Right lobe of liver (tissue), 6 donors: ENCODE data around the gene USP6NL. TPM values are rescaled to one million over a fixed set of nuclear protein-coding genes. Genes with fewer than 3 reads are reported as not detected.

ENCODE experiments used
- ATAC-seq, 4 donors: fragments of 200-7000 bp; cut with Tn5 transposase; one replicate each; pipeline ENCODE4 v1.9.1; 2020; ENCODE audit warnings: mild to moderate bottlenecking in 4 of 4, moderate library complexity in 4 of 4
- DNase-seq, 3 donors: peaks; one replicate each; pipeline ENCODE4 v3.0.0-alpha.2; 2020
- H3K27ac ChIP-seq, 3 donors: fragments of 200-600 bp; one replicate each; pipeline ENCODE4 v1.8.0; 2022
- H3K27me3 ChIP-seq, 2 donors: fragments of 200-600 bp; one replicate each; pipeline ENCODE4 v1.8.0; 2022
- H3K36me3 ChIP-seq, 4 donors: fragments of 200-600 bp; sonication (generic) in 1 of 4; one replicate each; pipeline versions ENCODE4 v1.5.1 to v1.8.0; 2017 to 2022; ENCODE audit warnings: control low read depth in 1 of 4
- H3K4me1 ChIP-seq, 4 donors: fragments of 200-600 bp; sonication (generic) in 1 of 4; one replicate each; pipeline versions ENCODE4 v1.5.1 to v1.8.0; 2017 to 2022; ENCODE audit warnings: control low read depth in 1 of 4
- H3K4me3 ChIP-seq, 3 donors: fragments of 200-600 bp; one replicate each; pipeline ENCODE4 v1.8.0; 2022
- H3K9me3 ChIP-seq, 4 donors: fragments of 200-600 bp; sonication (generic) in 1 of 4; one replicate each; pipeline versions ENCODE4 v1.5.1 to v1.8.0; 2017 to 2022; ENCODE audit warnings: control low read depth in 1 of 4
- POLR2A ChIP-seq: fragments of 450-650 bp; IDR thresholded peaks from one replicate; pipeline ENCODE4 v1.6.1; 2017; ENCODE audit warnings: antibody characterized with exemption, mild to moderate bottlenecking
- WGBS: methylation state at CpG from one replicate; pipeline ENCODE4 v1.1.6; 2018; ENCODE audit warnings: low coverage, low lambda C conversion rate; ENCODE audit not compliant: insufficient coverage; ENCODE audit errors: missing lambda C conversion rate; 5-methylcytosine and 5-hydroxymethylcytosine counted together
- intact Hi-C, 2 donors: fragments of 100-400 bp; cut with DNase I; formaldehyde crosslinking; loops; one replicate each; pipeline versions ENCODE4 v1.11.2 to v1.14.1; 2022
- total RNA-seq, 6 experiments: library from RNA; depleted of rRNA in 2 of 6; stranded (reverse); fragments of >200 nt in 2 of 6; fragmentation: NEBNext Ultra II Directional in 3 of 6; extraction: Animal tissue kit (Norgen Biotek cat#: 25700) in 3 of 6; gene quantifications; one replicate each; pipeline versions ENCODE4 v1.1.0 to v1.2.4, GENCODE V29; 2016 to 2023
- TF ChIP-seq, protein P1 (sequence below), 4 donors: fragments of 200-600 bp in 3 of 4; fragments of 450-650 bp in 1 of 4; IDR thresholded peaks; one replicate each; pipeline versions ENCODE4 v1.5.1 to v1.8.0; 2016 to 2022; ENCODE audit warnings: antibody characterized with exemption in 4 of 4, mild to moderate bottlenecking in 2 of 4
- donor health status: DM: no; HTN: yes; CAD: no.
- donor health status: DM: no; HTN: no; CAD: no.
- donor health status: DM: no; HTN: no; CAD: no.
- donor health status: DM: no; HTN: yes; CAD: no.
- donor health status: DM: no; HTN: yes; CAD: no.

The USP6NL gene
- total RNA-seq, 6 experiments from 2014 or later = 8.4 to 15.3 (median 11.5) TPM

DNA sequence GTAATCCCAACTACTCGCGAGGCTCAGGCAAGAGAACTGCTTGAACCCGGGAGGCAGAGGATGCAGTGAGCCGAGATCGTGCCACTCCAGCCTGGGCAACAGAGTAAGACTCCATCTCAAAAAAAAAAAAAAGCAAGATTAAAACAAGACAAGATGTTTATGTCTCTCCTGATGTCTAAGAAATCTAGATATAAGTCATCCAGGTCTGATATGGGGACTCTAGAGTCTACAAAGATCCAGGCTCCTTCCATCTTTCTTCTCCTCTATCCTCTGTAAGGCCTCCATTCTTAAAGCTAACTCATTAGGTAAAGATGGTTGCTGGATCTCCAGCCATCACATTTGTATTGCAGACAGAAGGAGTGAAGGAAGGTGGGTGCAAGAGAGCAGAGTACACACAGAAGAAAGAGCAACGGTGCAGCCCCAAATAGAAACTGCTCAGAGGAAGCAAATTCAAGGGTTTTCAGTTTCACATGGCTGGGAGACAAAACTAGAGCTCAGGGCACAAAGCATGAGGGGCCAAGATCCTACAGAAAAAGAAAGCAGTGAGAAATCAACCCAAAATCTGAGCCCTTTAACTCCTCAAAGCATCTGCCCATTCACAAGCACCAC lies 57.6 kb downstream of the USP6NL start:
- H3K27ac ChIP-seq = no peak overlapping the region
- no peaks in the 10 kb centered on the region for H3K4me1 ChIP-seq
- no peaks in the 10 kb centered on the region for H3K36me3 ChIP-seq
- H3K27me3 ChIP-seq = no peaks in the 10 kb centered on the region
- ATAC-seq (peak in 3 of 4 donors; percentile 15 to 56 (median 28)), DNase-seq (no peak)
- H3K4me3 ChIP-seq = no peak overlapping the region
- H3K9me3 ChIP-seq = no peaks in the 10 kb centered on the region
- TF ChIP-seq, protein P1, sequence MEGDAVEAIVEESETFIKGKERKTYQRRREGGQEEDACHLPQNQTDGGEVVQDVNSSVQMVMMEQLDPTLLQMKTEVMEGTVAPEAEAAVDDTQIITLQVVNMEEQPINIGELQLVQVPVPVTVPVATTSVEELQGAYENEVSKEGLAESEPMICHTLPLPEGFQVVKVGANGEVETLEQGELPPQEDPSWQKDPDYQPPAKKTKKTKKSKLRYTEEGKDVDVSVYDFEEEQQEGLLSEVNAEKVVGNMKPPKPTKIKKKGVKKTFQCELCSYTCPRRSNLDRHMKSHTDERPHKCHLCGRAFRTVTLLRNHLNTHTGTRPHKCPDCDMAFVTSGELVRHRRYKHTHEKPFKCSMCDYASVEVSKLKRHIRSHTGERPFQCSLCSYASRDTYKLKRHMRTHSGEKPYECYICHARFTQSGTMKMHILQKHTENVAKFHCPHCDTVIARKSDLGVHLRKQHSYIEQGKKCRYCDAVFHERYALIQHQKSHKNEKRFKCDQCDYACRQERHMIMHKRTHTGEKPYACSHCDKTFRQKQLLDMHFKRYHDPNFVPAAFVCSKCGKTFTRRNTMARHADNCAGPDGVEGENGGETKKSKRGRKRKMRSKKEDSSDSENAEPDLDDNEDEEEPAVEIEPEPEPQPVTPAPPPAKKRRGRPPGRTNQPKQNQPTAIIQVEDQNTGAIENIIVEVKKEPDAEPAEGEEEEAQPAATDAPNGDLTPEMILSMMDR (IDR thresholded peaks at IDR 0.05) = no peak
- no peak for TF ChIP-seq POLR2A
- intact Hi-C loops = no loop called here
- WGBS = 85% methylated on average over 6 of the region's 6 CpGs

DNA sequence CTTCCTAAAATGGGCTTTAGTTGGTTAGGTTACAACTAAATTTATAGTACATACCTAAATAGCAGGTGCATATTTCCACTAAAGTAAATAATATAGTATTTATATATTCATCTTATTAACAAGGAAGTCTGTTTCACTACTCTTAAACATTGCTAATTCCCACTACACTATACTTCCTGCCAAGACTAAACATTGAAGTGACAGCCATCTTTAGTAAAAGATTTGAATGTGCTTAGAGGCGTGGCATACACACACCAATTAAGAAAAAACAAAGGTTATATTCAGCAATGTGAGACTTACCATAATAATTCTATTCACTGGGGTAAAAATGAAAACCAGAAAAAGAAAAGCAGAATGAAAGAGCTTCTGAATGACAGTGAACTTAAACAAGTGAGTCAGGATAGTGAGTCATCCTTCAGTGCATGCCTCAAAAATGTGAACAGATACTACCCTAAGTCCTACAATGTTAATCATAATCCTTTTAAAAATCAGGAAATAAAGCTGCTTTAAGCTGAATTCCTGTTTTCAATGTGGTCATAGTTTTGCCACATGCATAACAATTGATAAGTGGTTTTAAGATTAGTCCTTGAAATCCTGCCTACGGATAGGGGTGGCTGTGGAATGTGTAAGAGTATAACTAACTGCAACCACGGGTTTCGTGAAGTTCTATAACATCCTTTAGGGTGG lies 59.4 kb downstream of the USP6NL start:
- DNase-seq = no peak
- peaks cover 0 to under 1% (median 0%) of the 10 kb centered on the region in 4 donors for H3K4me1 ChIP-seq
- no peak for TF ChIP-seq POLR2A
- TF ChIP-seq, protein P1 (IDR thresholded peaks at IDR 0.05) = no peak
- peak overlapping the region in 1 of 3 donors; percentile 49 for H3K27ac ChIP-seq
- no peaks in the 10 kb centered on the region for H3K36me3 ChIP-seq
- no peaks in the 10 kb centered on the region for H3K9me3 ChIP-seq
- H3K4me3 ChIP-seq = no peak overlapping the region
- peak; percentile 46 to 93 (median 51) for ATAC-seq
- intact Hi-C loops = no loop called here
- H3K27me3 ChIP-seq = no peaks in the 10 kb centered on the region
- WGBS = 48% methylated on average over 4 of the region's 4 CpGs

DNA sequence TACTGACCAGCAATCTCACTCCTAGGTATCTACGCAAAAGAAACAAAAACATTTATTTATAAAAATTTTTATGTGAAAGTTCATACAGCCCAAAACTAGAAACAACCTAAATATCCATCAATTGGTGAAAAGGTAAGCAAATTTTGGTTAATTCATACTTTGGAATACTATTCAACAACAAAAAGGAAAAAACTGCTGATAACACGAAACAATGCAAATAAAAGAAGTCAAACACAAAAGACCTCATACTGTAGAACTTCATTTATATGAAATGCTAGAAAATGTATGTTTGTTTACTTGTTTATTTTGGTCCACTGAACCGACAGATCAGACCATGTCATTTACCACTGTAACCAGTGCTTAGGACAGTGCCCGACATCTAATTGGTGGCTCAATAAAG lies 60.3 kb downstream of the USP6NL start:
- intact Hi-C loops = no loop called here
- H3K36me3 ChIP-seq = no peaks in the 10 kb centered on the region
- no peak for ATAC-seq

DNA sequence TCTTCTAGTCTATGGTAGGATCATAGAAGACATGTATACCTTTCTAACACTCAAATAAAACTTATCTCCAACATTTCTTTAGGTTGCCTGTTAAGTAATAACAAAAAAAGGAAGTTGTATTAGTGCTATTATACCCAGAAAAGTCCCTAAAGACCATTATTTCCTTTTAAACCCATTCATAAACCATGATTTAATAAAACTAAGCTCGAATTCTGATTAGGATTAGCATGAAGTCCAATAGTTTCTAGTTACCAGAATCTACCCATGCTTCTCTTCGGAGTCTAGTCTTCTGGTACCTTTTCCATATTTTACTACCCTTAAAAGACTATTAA lies 62.7 kb downstream of the USP6NL start:
- DNase-seq (no peak), ATAC-seq (no peak)
- Histone ChIP-seq H3K36me3 (no peaks in the 10 kb centered on the region), H3K9me3 (no peaks in the 10 kb centered on the region), H3K4me1 (peaks cover 0 to 11% (median 0%) of the 10 kb centered on the region in 4 donors), H3K4me3 (no peak overlapping the region), H3K27me3 (no peaks in the 10 kb centered on the region), H3K27ac (no peak overlapping the region)
- 74% methylated on average over 2 of the region's 2 CpGs for WGBS
- TF ChIP-seq POLR2A = no peak
- TF ChIP-seq, protein P1 (IDR thresholded peaks at IDR 0.05) = no peak
- intact Hi-C loops = no loop called here

More for the DNA sequence above, 60.3 kb downstream of the USP6NL start:
- Histone ChIP-seq H3K4me3 (no peak overlapping the region), H3K9me3 (no peaks in the 10 kb centered on the region), H3K27ac (no peak overlapping the region), H3K27me3 (no peaks in the 10 kb centered on the region), H3K4me1 (peaks cover 0 to 10% (median 0%) of the 10 kb centered on the region in 4 donors)
- DNase-seq = no peak
- WGBS = 91% methylated on average over 4 of the region's 4 CpGs
- TF ChIP-seq POLR2A = no peak
- TF ChIP-seq, protein P1 (IDR thresholded peaks at IDR 0.05) = no peak
